GM23248 (cell line): Measurements from ENCODE around the gene C12orf75.

Source experiments
- EZH2 ChIP-seq: fragments of 200-600 bp; sonication (generic); IDR thresholded peaks from 2 replicates; pipeline ENCODE4 v1.6.1; 2018; ENCODE audit warnings: antibody characterized with exemption, mild to moderate bottlenecking; ENCODE audit not compliant: insufficient read depth, poor library complexity, severe bottlenecking
- EZH2phosphoT487 ChIP-seq: fragments of 200-600 bp; sonication (generic); IDR thresholded peaks from 2 replicates; pipeline ENCODE4 v1.6.1; 2018; ENCODE audit warnings: antibody characterized with exemption, moderate library complexity, mild to moderate bottlenecking, low read depth; ENCODE audit not compliant: insufficient read depth

GRCh38 chr12:105420046-105420445 is 89.6 kb downstream of the C12orf75 start:
- TF ChIP-seq EZH2 (no peak), EZH2phosphoT487 (no peak)
